SK-N-SH (cell line): ENCODE data around the gene CDX2. TPM values are rescaled to one million over a fixed set of nuclear protein-coding genes. Genes with fewer than 3 reads are reported as not detected.

Experiments used
- CTCF ChIA-PET: fragments of 300-600, 350-600 bp; formaldehyde crosslinking; extraction: SDS; loops from one replicate; lab custom pipeline; 2021; lab: Yijun Ruan, JAX
- POLR2A ChIA-PET: fragments of 350-600 bp; sonication (Branson Sonifier 250); formaldehyde crosslinking; extraction: SDS; loops from one replicate; lab custom pipeline; 2020; ENCODE audit warnings: antibody characterized with exemption, inconsistent platforms; lab: Yijun Ruan, JAX
- DNase-seq: peaks from one replicate; pipeline ENCODE4 v3.0.0; 2012
- H2AFZ ChIP-seq: fragments of 200-600 bp; sonication (generic); 2 replicates; pipeline ENCODE4 v1.8.1; 2016; ENCODE audit warnings: antibody characterized with exemption, mild to moderate bottlenecking, low read depth
- H3F3A ChIP-seq: fragments of 200-600 bp; sonication (generic); replicated peaks from 2 replicates; pipeline ENCODE3; 2016; ENCODE audit warnings: antibody characterized with exemption, mild to moderate bottlenecking; ENCODE audit not compliant: insufficient read depth
- H3K27ac ChIP-seq, 2 experiments: fragments of 200-500 bp in 1 of 2; fragments of 200-600 bp in 1 of 2; sonication (Bioruptor generic) in 1 of 2; sonication (generic), shearing (Covaris generic) in 1 of 2; 2 replicates each; pipeline versions ENCODE4 v1.5.1 to v1.6.1; 2014 to 2016; ENCODE audit warnings: low read depth in 2 of 2, inconsistent platforms in 1 of 2, low read length in 1 of 2, mild to moderate bottlenecking in 1 of 2, mixed read lengths in 1 of 2
- H3K27me3 ChIP-seq: fragments of 200-600 bp; sonication (generic), shearing (Covaris generic); 2 replicates; pipeline ENCODE4 v1.6.1; 2016; ENCODE audit warnings: mixed run types; ENCODE audit not compliant: insufficient read depth
- H3K36me3 ChIP-seq, 2 experiments: fragments of 200-500 bp in 1 of 2; fragments of 200-600 bp in 1 of 2; sonication (Bioruptor generic) in 1 of 2; sonication (generic) in 1 of 2; replicated peaks in 1 of 2; 2 replicates each; pipeline versions ENCODE3 to v1.5.1; 2014 to 2016; ENCODE audit warnings: low read length in 1 of 2, mild to moderate bottlenecking in 1 of 2; ENCODE audit not compliant: insufficient read depth in 2 of 2, control insufficient read depth in 1 of 2
- H3K4me1 ChIP-seq, 2 experiments: fragments of 200-500 bp in 1 of 2; fragments of 200-600 bp in 1 of 2; sonication (Bioruptor generic) in 1 of 2; sonication (generic), shearing (Covaris generic) in 1 of 2; 2 replicates each; pipeline versions ENCODE4 v1.5.1 to v1.6.1; 2014 to 2016; ENCODE audit warnings: low read depth in 1 of 2, low read length in 1 of 2, mixed run types in 1 of 2; ENCODE audit not compliant: insufficient read depth in 2 of 2, control insufficient read depth in 1 of 2
- H3K4me2 ChIP-seq: fragments of 200-600 bp; sonication (generic), shearing (Covaris generic); 2 replicates; pipeline ENCODE4 v1.6.1; 2017; ENCODE audit warnings: mixed run types
- H3K4me3 ChIP-seq, 2 experiments: fragments of 200-500 bp in 1 of 2; fragments of 200-600 bp in 1 of 2; sonication (Bioruptor generic) in 1 of 2; sonication (generic), shearing (Covaris generic) in 1 of 2; 2 replicates each; pipeline versions ENCODE4 v1.5.1 to v1.8.1; 2014 to 2016; ENCODE audit warnings: low read depth in 2 of 2, inconsistent platforms in 1 of 2, low read length in 1 of 2, mild to moderate bottlenecking in 1 of 2, mixed read lengths in 1 of 2, moderate library complexity in 1 of 2
- H3K79me2 ChIP-seq: fragments of 200-600 bp; sonication (generic); 2 replicates; pipeline ENCODE4 v1.8.1; 2017; ENCODE audit warnings: mild to moderate bottlenecking; ENCODE audit not compliant: insufficient read depth
- H3K9ac ChIP-seq: fragments of 200-600 bp; sonication (generic); 2 replicates; pipeline ENCODE4 v1.6.1; 2017; ENCODE audit warnings: mixed run types
- H3K9me2 ChIP-seq: fragments of 200-600 bp; sonication (generic); 2 replicates; pipeline ENCODE4 v1.6.1; 2017; ENCODE audit warnings: mixed run types
- H3K9me3 ChIP-seq: fragments of 200-600 bp; sonication (generic); 2 replicates; pipeline ENCODE4 v1.6.1; 2017; ENCODE audit warnings: mixed run types, mild to moderate bottlenecking, moderate library complexity
- H4K20me1 ChIP-seq: fragments of 200-600 bp; sonication (generic); 2 replicates; pipeline ENCODE4 v1.6.1; 2017; ENCODE audit warnings: mild to moderate bottlenecking, mixed run types; ENCODE audit not compliant: insufficient read depth
- EZH2phosphoT487 ChIP-seq: fragments of 200-600 bp; sonication (generic); IDR thresholded peaks from 2 replicates; pipeline ENCODE4 v1.6.1; 2017; ENCODE audit warnings: low read depth, mixed run types, mild to moderate bottlenecking, antibody characterized with exemption, moderate library complexity, borderline replicate concordance
- FOSL2 ChIP-seq: IDR thresholded peaks from 2 replicates; pipeline ENCODE4 v1.4.0; 2012; ENCODE audit warnings: low read depth, mild to moderate bottlenecking, moderate library complexity, borderline replicate concordance
- FOXJ3 ChIP-seq: sonication (generic); formaldehyde crosslinking; IDR thresholded peaks from 2 replicates; pipeline ENCODE4 v1.5.1; 2020; ENCODE audit warnings: mild to moderate bottlenecking, missing genetic modification reagents
- FOXM1 ChIP-seq: IDR thresholded peaks from 2 replicates; pipeline ENCODE4 v1.4.0; 2012; ENCODE audit warnings: low read depth, mild to moderate bottlenecking
- GABPA ChIP-seq: IDR thresholded peaks from 2 replicates; pipeline ENCODE4 v1.4.0; 2012; ENCODE audit warnings: low read depth, mild to moderate bottlenecking
- GATA2 ChIP-seq: sonication (generic); formaldehyde crosslinking; IDR thresholded peaks from 2 replicates; pipeline ENCODE4 v1.5.0; 2020; ENCODE audit warnings: mild to moderate bottlenecking, missing genetic modification reagents
- IRF3 ChIP-seq: fragments of 150-350 bp; IDR thresholded peaks from 2 replicates; pipeline ENCODE4 v1.6.1; 2016; ENCODE audit warnings: mild to moderate bottlenecking, low read depth, low read length
- MAX ChIP-seq: IDR thresholded peaks from 2 replicates; pipeline ENCODE4 v1.4.0; 2012; ENCODE audit warnings: low read depth
- NFIC ChIP-seq: IDR thresholded peaks from 2 replicates; pipeline ENCODE4 v1.4.0; 2012; ENCODE audit warnings: borderline replicate concordance
- NRF1 ChIP-seq: IDR thresholded peaks from 2 replicates; pipeline ENCODE4 v1.6.1; 2012; ENCODE audit warnings: low read depth, mild to moderate bottlenecking, low read length
- POLR2AphosphoS5 ChIP-seq: IDR thresholded peaks from 2 replicates; pipeline ENCODE4 v1.6.1; 2012; ENCODE audit warnings: low read depth, low read length
- RAD21 ChIP-seq: IDR thresholded peaks from 2 replicates; pipeline ENCODE4 v1.6.1; 2012; ENCODE audit warnings: mild to moderate bottlenecking, low read length
- REST ChIP-seq: IDR thresholded peaks from 2 replicates; pipeline ENCODE4 v1.6.1; 2012; ENCODE audit warnings: mild to moderate bottlenecking, low read depth, low read length, moderate library complexity
- RFX5 ChIP-seq: IDR thresholded peaks from 2 replicates; pipeline ENCODE4 v1.6.1; 2012; ENCODE audit warnings: mild to moderate bottlenecking, improper control_type of control experiment, low read length
- RXRA ChIP-seq: IDR thresholded peaks from 2 replicates; pipeline ENCODE4 v1.4.0; 2012; ENCODE audit warnings: low read depth, mild to moderate bottlenecking, borderline replicate concordance
- SIN3A ChIP-seq: IDR thresholded peaks from 2 replicates; pipeline ENCODE4 v1.6.1; 2012; ENCODE audit warnings: low read depth, mild to moderate bottlenecking, low read length, moderate library complexity, borderline replicate concordance
- SMC3 ChIP-seq: IDR thresholded peaks from 2 replicates; pipeline ENCODE4 v1.6.1; 2012; ENCODE audit warnings: low read depth, low read length, improper control_type of control experiment
- TAF1 ChIP-seq: IDR thresholded peaks from 2 replicates; pipeline ENCODE4 v1.6.1; 2012; ENCODE audit warnings: low read depth, mild to moderate bottlenecking, low read length, moderate library complexity, borderline replicate concordance
- YY1 ChIP-seq: IDR thresholded peaks from 2 replicates; pipeline ENCODE4 v1.4.0; 2012; ENCODE audit warnings: low read depth, mild to moderate bottlenecking
- WGBS: methylation state at CpG from one replicate; pipeline ENCODE4 v1.1.6; 2017; ENCODE audit warnings: low lambda C conversion rate; 5-methylcytosine and 5-hydroxymethylcytosine counted together
- polyA plus RNA-seq, 3 experiments: library from polyadenylated mRNA; depleted of rRNA; stranded (reverse); fragments of >200 nt; gene quantifications; 2 replicates each; pipeline ENCODE4 v1.2.3, GENCODE V29; 2012

Gene CDX2
- polyA plus RNA-seq, 1 of the 3 experiments (the other 2 are of a cell fraction) = not detected

GRCh38 chr13:27985600-27985999 is 16.5 kb upstream of the CDX2 start:
- CTCF ChIA-PET = interaction anchor here (0.6 to 11.9 kb wide), 14 partner anchors 10 to 715 kb away, joined by 3 to 185 read pairs (median 10); partner anchors contain the start of gene RASL11A
- WGBS = 3% methylated on average over 1 of the region's 1 CpG

GRCh38 chr13:27982361-27982760 is 13.2 kb upstream of the CDX2 start:
- 10% methylated on average over 2 of the region's 2 CpGs for WGBS
- no peak overlapping the region for H2AFZ ChIP-seq
- CTCF ChIA-PET = interaction anchor here (0.7 to 11.9 kb wide), 4 partner anchors 28 to 621 kb away, joined by 3 to 185 read pairs (median 15); no protein-coding TSS in a partner anchor

More at GRCh38 chr13:27985600-27985999, 16.5 kb upstream of the CDX2 start:
- Histone ChIP-seq H3K9me3 (no peaks in the 10 kb centered on the region), H3K36me3 (no peaks in the 10 kb centered on the region), H3F3A (no peaks in the 10 kb centered on the region)
- no peak for TF ChIP-seq NFIC
- no peak for TF ChIP-seq RFX5
- TF ChIP-seq MAX = no peak
- no peak for TF ChIP-seq REST
- no peak for TF ChIP-seq RAD21
- no peak for TF ChIP-seq GATA2 (CRISPR knock-in tag)
- TF ChIP-seq YY1 = no peak
- TF ChIP-seq EZH2phosphoT487 = no peak
- TF ChIP-seq, all 33 proteins: peak for 0
- Histone ChIP-seq H3K9me2 (no peaks in the 10 kb centered on the region), H3K4me1 (no peaks in the 10 kb centered on the region), H3K27me3 (peaks cover 74% of the 10 kb centered on the region), H2AFZ (no peak overlapping the region), H3K4me2 (no peak overlapping the region), H3K4me3 (no peak overlapping the region), H3K79me2 (no peaks in the 10 kb centered on the region), H3K9ac (no peak overlapping the region), H4K20me1 (no peaks in the 10 kb centered on the region), H3K27ac (no peak overlapping the region)
- DNase-seq = no peak
- POLR2A ChIA-PET = no interaction called here

More at GRCh38 chr13:27982361-27982760, 13.2 kb upstream of the CDX2 start:
- Histone ChIP-seq H3K9ac (no peak overlapping the region), H3K36me3 (no peaks in the 10 kb centered on the region), H3K79me2 (no peaks in the 10 kb centered on the region), H3K27me3 (peaks cover 79% of the 10 kb centered on the region), H4K20me1 (no peaks in the 10 kb centered on the region), H3K4me2 (no peak overlapping the region), H3K27ac (no peak overlapping the region), H3K4me3 (no peak overlapping the region), H3K9me3 (no peaks in the 10 kb centered on the region), H3F3A (no peaks in the 10 kb centered on the region), H3K9me2 (no peaks in the 10 kb centered on the region), H3K4me1 (no peaks in the 10 kb centered on the region)
- TF ChIP-seq POLR2AphosphoS5 = no peak
- no peak for TF ChIP-seq FOXM1
- no peak for TF ChIP-seq GATA2 (CRISPR knock-in tag)
- no peak for TF ChIP-seq TAF1
- TF ChIP-seq SMC3 = no peak
- no peak for TF ChIP-seq RFX5
- TF ChIP-seq GABPA = no peak
- TF ChIP-seq FOXJ3 (CRISPR knock-in tag) = no peak
- no peak for TF ChIP-seq YY1
- TF ChIP-seq NRF1 = no peak
- TF ChIP-seq RXRA = no peak
- no peak for TF ChIP-seq RAD21
- no peak for TF ChIP-seq FOSL2
- no peak for TF ChIP-seq IRF3
- no peak for TF ChIP-seq SIN3A
- POLR2A ChIA-PET = no interaction called here
- no peak for DNase-seq
